Measurements from ENCODE around the gene D2HGDH. TPM values are rescaled to one million over a fixed set of nuclear protein-coding genes. Genes with fewer than 3 reads are reported as not detected.

The D2HGDH gene
- total and polyA plus RNA-seq, 2 experiments from 2014 or later: 3.7 to 17.3 TPM

DNA sequence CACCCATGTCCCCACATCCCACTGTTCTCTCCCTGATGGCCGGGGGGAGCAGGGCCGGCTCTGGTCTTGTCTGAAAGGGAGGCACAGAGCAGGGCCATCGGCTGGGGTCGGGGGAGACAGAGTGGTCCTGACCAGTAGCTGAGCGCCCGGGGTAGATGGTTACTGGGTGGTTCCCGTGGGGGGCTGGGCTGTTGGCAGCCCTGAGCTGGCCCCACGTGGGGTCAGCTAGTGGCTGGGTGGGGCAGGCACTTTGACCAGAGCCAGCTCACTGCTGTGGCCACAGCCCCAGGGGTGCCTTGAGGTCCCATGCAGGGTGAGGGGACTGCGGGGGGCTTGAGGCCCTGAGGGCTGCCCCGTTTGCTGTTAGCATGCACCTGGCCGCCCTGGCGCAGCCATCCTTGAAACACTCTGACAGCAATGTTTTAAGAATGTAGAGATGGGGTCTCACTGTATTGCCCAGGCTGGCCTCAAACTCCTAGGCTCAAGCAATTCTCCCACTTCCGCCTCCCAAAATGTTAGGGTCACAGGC lies 62.2 kb downstream of the D2HGDH start:
- H3K4me2 ChIP-seq: no peak overlapping the region
- no peak overlapping the region for H3K27ac Mint-ChIP-seq

More for the DNA sequence above, 62.2 kb downstream of the D2HGDH start:
- Histone ChIP-seq H3K4me3 (no peak overlapping the region), H3K27me3 (ENCODE audit: insufficient read depth) (no peaks in the 10 kb centered on the region), H4K20me1 (replicated peaks; ENCODE audit: insufficient read depth) (no peaks in the 10 kb centered on the region), H3K27ac (ENCODE audit: low read depth) (no peak overlapping the region), H3K79me2 (replicated peaks; ENCODE audit: insufficient read depth) (no peaks in the 10 kb centered on the region), H3K36me3 (ENCODE audit: insufficient read depth) (no peaks in the 10 kb centered on the region; the same call in 1 of the 2 replicates), H3K9me2 (ENCODE audit: insufficient read depth) (no peaks in the 10 kb centered on the region), H2AFZ (no peak overlapping the region), H3K4me1 (ENCODE audit: insufficient read depth) (peaks cover 11% of the 10 kb centered on the region; the same call in 1 of the 2 replicates), H3F3A (replicated peaks; ENCODE audit: low read depth) (peaks cover 4% of the 10 kb centered on the region; the same call in 1 of the 2 replicates)
- H3K27me3 Mint-ChIP-seq (ENCODE audit: insufficient read depth, low read depth, poor library complexity): peaks cover 10% of the 10 kb centered on the region
- H3K4me3 Mint-ChIP-seq: no peak overlapping the region
- no peaks in the 10 kb centered on the region; the same call in 2 of the 3 replicates for H3K36me3 Mint-ChIP-seq (ENCODE audit: low read depth)
- H3K9me3 Mint-ChIP-seq: no peaks in the 10 kb centered on the region; the same call in 1 of the 3 replicates
- no peak for ATAC-seq
- H3K4me1 Mint-ChIP-seq: peaks cover 18% of the 10 kb centered on the region
- TF ChIP-seq REST (IDR thresholded peaks at IDR 0.05; ENCODE audit: unreplicated experiment) (no peak), ZNF114 (CRISPR knock-in tag; IDR thresholded peaks at IDR 0.05) (no peak), CREB1 (CRISPR knock-in tag; IDR thresholded peaks at IDR 0.05; ENCODE audit: low read depth) (no peak), ZNF331 (CRISPR knock-in tag; IDR thresholded peaks at IDR 0.05; ENCODE audit: low read depth) (no peak), POLR2AphosphoS5 (IDR thresholded peaks at IDR 0.05; ENCODE audit: low read depth) (no peak), STAT1 (IDR thresholded peaks at IDR 0.05; ENCODE audit: unreplicated experiment) (no peak), EZH2phosphoT487 (IDR thresholded peaks at IDR 0.05; ENCODE audit: unreplicated experiment) (no peak), JUNB (IDR thresholded peaks at IDR 0.05; ENCODE audit: unreplicated experiment) (no peak), EZH2 (IDR thresholded peaks at IDR 0.05; ENCODE audit: low read depth, unreplicated experiment) (no peak), NANOG (IDR thresholded peaks at IDR 0.05; ENCODE audit: borderline replicate concordance) (no peak)
- TF ChIP-seq, protein P1, sequence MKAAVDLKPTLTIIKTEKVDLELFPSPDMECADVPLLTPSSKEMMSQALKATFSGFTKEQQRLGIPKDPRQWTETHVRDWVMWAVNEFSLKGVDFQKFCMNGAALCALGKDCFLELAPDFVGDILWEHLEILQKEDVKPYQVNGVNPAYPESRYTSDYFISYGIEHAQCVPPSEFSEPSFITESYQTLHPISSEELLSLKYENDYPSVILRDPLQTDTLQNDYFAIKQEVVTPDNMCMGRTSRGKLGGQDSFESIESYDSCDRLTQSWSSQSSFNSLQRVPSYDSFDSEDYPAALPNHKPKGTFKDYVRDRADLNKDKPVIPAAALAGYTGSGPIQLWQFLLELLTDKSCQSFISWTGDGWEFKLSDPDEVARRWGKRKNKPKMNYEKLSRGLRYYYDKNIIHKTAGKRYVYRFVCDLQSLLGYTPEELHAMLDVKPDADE (IDR thresholded peaks at IDR 0.05): no peak
- TF ChIP-seq, protein P2, sequence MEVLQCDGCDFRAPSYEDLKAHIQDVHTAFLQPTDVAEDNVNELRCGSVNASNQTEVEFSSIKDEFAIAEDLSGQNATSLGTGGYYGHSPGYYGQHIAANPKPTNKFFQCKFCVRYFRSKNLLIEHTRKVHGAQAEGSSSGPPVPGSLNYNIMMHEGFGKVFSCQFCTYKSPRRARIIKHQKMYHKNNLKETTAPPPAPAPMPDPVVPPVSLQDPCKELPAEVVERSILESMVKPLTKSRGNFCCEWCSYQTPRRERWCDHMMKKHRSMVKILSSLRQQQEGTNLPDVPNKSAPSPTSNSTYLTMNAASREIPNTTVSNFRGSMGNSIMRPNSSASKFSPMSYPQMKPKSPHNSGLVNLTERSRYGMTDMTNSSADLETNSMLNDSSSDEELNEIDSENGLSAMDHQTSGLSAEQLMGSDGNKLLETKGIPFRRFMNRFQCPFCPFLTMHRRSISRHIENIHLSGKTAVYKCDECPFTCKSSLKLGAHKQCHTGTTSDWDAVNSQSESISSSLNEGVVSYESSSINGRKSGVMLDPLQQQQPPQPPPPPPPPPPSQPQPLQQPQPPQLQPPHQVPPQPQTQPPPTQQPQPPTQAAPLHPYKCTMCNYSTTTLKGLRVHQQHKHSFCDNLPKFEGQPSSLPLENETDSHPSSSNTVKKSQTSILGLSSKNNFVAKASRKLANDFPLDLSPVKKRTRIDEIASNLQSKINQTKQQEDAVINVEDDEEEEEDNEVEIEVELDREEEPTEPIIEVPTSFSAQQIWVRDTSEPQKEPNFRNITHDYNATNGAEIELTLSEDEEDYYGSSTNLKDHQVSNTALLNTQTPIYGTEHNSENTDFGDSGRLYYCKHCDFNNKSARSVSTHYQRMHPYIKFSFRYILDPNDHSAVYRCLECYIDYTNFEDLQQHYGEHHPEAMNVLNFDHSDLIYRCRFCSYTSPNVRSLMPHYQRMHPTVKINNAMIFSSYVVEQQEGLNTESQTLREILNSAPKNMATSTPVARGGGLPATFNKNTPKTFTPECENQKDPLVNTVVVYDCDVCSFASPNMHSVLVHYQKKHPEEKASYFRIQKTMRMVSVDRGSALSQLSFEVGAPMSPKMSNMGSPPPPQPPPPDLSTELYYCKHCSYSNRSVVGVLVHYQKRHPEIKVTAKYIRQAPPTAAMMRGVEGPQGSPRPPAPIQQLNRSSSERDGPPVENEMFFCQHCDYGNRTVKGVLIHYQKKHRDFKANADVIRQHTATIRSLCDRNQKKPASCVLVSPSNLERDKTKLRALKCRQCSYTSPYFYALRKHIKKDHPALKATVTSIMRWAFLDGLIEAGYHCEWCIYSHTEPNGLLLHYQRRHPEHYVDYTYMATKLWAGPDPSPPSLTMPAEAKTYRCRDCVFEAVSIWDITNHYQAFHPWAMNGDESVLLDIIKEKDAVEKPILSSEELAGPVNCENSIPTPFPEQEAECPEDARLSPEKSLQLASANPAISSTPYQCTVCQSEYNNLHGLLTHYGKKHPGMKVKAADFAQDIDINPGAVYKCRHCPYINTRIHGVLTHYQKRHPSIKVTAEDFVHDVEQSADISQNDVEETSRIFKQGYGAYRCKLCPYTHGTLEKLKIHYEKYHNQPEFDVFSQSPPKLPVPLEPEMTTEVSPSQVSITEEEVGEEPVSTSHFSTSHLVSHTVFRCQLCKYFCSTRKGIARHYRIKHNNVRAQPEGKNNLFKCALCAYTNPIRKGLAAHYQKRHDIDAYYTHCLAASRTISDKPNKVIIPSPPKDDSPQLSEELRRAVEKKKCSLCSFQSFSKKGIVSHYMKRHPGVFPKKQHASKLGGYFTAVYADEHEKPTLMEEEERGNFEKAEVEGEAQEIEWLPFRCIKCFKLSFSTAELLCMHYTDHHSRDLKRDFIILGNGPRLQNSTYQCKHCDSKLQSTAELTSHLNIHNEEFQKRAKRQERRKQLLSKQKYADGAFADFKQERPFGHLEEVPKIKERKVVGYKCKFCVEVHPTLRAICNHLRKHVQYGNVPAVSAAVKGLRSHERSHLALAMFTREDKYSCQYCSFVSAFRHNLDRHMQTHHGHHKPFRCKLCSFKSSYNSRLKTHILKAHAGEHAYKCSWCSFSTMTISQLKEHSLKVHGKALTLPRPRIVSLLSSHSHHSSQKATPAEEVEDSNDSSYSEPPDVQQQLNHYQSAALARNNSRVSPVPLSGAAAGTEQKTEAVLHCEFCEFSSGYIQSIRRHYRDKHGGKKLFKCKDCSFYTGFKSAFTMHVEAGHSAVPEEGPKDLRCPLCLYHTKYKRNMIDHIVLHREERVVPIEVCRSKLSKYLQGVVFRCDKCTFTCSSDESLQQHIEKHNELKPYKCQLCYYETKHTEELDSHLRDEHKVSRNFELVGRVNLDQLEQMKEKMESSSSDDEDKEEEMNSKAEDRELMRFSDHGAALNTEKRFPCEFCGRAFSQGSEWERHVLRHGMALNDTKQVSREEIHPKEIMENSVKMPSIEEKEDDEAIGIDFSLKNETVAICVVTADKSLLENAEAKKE (CRISPR knock-in tag; IDR thresholded peaks at IDR 0.05): no peak
- TF ChIP-seq, protein P3, sequence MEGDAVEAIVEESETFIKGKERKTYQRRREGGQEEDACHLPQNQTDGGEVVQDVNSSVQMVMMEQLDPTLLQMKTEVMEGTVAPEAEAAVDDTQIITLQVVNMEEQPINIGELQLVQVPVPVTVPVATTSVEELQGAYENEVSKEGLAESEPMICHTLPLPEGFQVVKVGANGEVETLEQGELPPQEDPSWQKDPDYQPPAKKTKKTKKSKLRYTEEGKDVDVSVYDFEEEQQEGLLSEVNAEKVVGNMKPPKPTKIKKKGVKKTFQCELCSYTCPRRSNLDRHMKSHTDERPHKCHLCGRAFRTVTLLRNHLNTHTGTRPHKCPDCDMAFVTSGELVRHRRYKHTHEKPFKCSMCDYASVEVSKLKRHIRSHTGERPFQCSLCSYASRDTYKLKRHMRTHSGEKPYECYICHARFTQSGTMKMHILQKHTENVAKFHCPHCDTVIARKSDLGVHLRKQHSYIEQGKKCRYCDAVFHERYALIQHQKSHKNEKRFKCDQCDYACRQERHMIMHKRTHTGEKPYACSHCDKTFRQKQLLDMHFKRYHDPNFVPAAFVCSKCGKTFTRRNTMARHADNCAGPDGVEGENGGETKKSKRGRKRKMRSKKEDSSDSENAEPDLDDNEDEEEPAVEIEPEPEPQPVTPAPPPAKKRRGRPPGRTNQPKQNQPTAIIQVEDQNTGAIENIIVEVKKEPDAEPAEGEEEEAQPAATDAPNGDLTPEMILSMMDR (conservative IDR thresholded peaks at IDR 0.05; ENCODE audit: low read depth in 2 of 2): no peak
- DNase-seq (ENCODE audit: low spot score): no peak
